ENCODE results near the gene ADM2.
A peak's percentile ranks its signal among the peaks of the same experiment; 100 is the strongest.

Gene ADM2

GRCh38 chr22:50474710-50475651 lies 6.4 kb upstream of the ADM2 start, which contains the start of gene SBF1:
TSS of gene SBF1 (minus strand) at chr22:50475035. CDS start at chr22:50474840, 195 bp downstream.
- H3K27ac ChIP-seq: peak within 1 kb of the TSS; percentile 19; the same call in 1 of the 2 replicates
- TF ChIP-seq POLR2AphosphoS5 (IDR thresholded peaks at IDR 0.05; ENCODE audit: borderline replicate concordance, low read depth, low read length) (peak; percentile 42; the same call in 1 of the 2 replicates), FOXP2 (optimal IDR thresholded peaks at IDR 0.05; ENCODE audit: control extremely low read depth, extremely low read length, insufficient read depth) (no peak)

GRCh38 chr22:50475652-50476002 lies 5.7 kb upstream of the ADM2 start:
- TF ChIP-seq EZH2 (IDR thresholded peaks at IDR 0.05): no peak
- no peak for TF ChIP-seq POLR2AphosphoS5 (IDR thresholded peaks at IDR 0.05; ENCODE audit: borderline replicate concordance, low read depth, low read length)
- TF ChIP-seq FOXP2 (optimal IDR thresholded peaks at IDR 0.05; ENCODE audit: control extremely low read depth, extremely low read length, insufficient read depth): no peak
- no peak overlapping the region for H3K9ac ChIP-seq (ENCODE audit: insufficient read length)
- no peak for DNase-seq (ENCODE audit: low read depth, low spot score)
- H3K36me3 ChIP-seq (ENCODE audit: insufficient read depth, low read length): no peaks in the 10 kb centered on the region
- no peaks in the 10 kb centered on the region for H3K9me3 ChIP-seq (ENCODE audit: low read depth, low read length)
- peak overlapping the region; percentile 91 for H3K4me3 ChIP-seq
- H3K27ac ChIP-seq: no peak overlapping the region

More at GRCh38 chr22:50474710-50475651, 6.4 kb upstream of the ADM2 start, which contains the start of gene SBF1:
- Histone ChIP-seq H3K9ac (ENCODE audit: insufficient read length) (peak within 1 kb of the TSS; percentile 90), H3K4me3 (peak within 1 kb of the TSS; percentile 91), H3K9me3 (ENCODE audit: low read depth, low read length) (no peaks in the 10 kb centered on the region), H3K36me3 (ENCODE audit: insufficient read depth, low read length) (no peaks in the 10 kb centered on the region)
- DNase-seq (ENCODE audit: low read depth, low spot score): no peak

- Histone ChIP-seq H3K27ac (no peak overlapping the region), H3K36me3 (ENCODE audit: insufficient read depth, low read length) (no peaks in the 10 kb centered on the region), H3K9ac (ENCODE audit: insufficient read length) (no peak overlapping the region), H3K4me3 (no peak overlapping the region), H3K9me3 (ENCODE audit: low read depth, low read length) (no peaks in the 10 kb centered on the region)
- TF ChIP-seq FOXP2 (optimal IDR thresholded peaks at IDR 0.05; ENCODE audit: control extremely low read depth, extremely low read length, insufficient read depth): no peak
- TF ChIP-seq EZH2 (IDR thresholded peaks at IDR 0.05): no peak
- no peak for TF ChIP-seq POLR2AphosphoS5 (IDR thresholded peaks at IDR 0.05; ENCODE audit: borderline replicate concordance, low read depth, low read length)
- no peak for DNase-seq (ENCODE audit: low read depth, low spot score)
These were observed 4.5 kb upstream of the ADM2 start for GRCh38 chr22:50476868-50477267.

GRCh38 chr22:50477923-50478322 lies 3.4 kb upstream of the ADM2 start:
- H3K4me3 ChIP-seq: no peak overlapping the region
- no peak for DNase-seq (ENCODE audit: low read depth, low spot score)
- no peaks in the 10 kb centered on the region for H3K9me3 ChIP-seq (ENCODE audit: low read depth, low read length)
- TF ChIP-seq EZH2 (IDR thresholded peaks at IDR 0.05) (no peak), POLR2AphosphoS5 (IDR thresholded peaks at IDR 0.05; ENCODE audit: borderline replicate concordance, low read depth, low read length) (no peak), FOXP2 (optimal IDR thresholded peaks at IDR 0.05; ENCODE audit: control extremely low read depth, extremely low read length, insufficient read depth) (no peak)
- no peak overlapping the region for H3K27ac ChIP-seq
- H3K9ac ChIP-seq (ENCODE audit: insufficient read length): no peak overlapping the region
- no peaks in the 10 kb centered on the region; the same call in 1 of the 2 replicates for H3K36me3 ChIP-seq (ENCODE audit: insufficient read depth, low read length)

- no peak overlapping the region for H3K27ac ChIP-seq
- H3K9ac ChIP-seq (ENCODE audit: insufficient read length): no peak overlapping the region
- no peaks in the 10 kb centered on the region; the same call in 1 of the 2 replicates for H3K36me3 ChIP-seq (ENCODE audit: insufficient read depth, low read length)
- no peak overlapping the region for H3K4me3 ChIP-seq
- H3K9me3 ChIP-seq (ENCODE audit: low read depth, low read length): no peaks in the 10 kb centered on the region
- no peak for TF ChIP-seq EZH2 (IDR thresholded peaks at IDR 0.05)
- no peak for TF ChIP-seq FOXP2 (optimal IDR thresholded peaks at IDR 0.05; ENCODE audit: control extremely low read depth, extremely low read length, insufficient read depth)
- no peak for TF ChIP-seq POLR2AphosphoS5 (IDR thresholded peaks at IDR 0.05; ENCODE audit: borderline replicate concordance, low read depth, low read length)
- no peak for DNase-seq (ENCODE audit: low read depth, low spot score)
These were observed 1.6 kb upstream of the ADM2 start for GRCh38 chr22:50479721-50480120.

GRCh38 chr22:50481045-50481439 lies 301 bp upstream of the ADM2 start:
- no peak overlapping the region for H3K27ac ChIP-seq
- no peak for TF ChIP-seq EZH2 (IDR thresholded peaks at IDR 0.05)
- no peak for TF ChIP-seq POLR2AphosphoS5 (IDR thresholded peaks at IDR 0.05; ENCODE audit: borderline replicate concordance, low read depth, low read length)
- H3K4me3 ChIP-seq: peak overlapping the region; percentile 91
- DNase-seq (ENCODE audit: low read depth, low spot score): no peak
- no peaks in the 10 kb centered on the region for H3K9me3 ChIP-seq (ENCODE audit: low read depth, low read length)
- H3K36me3 ChIP-seq (ENCODE audit: insufficient read depth, low read length): no peaks in the 10 kb centered on the region; the same call in 1 of the 2 replicates
- no peak overlapping the region for H3K9ac ChIP-seq (ENCODE audit: insufficient read length)

- no peak for DNase-seq (ENCODE audit: low read depth, low spot score)
- H3K27ac ChIP-seq: peak overlapping the region; percentile 13; the same call in 1 of the 2 replicates
- no peaks in the 10 kb centered on the region for H3K9me3 ChIP-seq (ENCODE audit: low read depth, low read length)
- H3K36me3 ChIP-seq (ENCODE audit: insufficient read depth, low read length): no peaks in the 10 kb centered on the region; the same call in 1 of the 2 replicates
- H3K9ac ChIP-seq (ENCODE audit: insufficient read length): peak overlapping the region; percentile 92
- peak overlapping the region; percentile 91 for H3K4me3 ChIP-seq
- TF ChIP-seq EZH2 (IDR thresholded peaks at IDR 0.05) (no peak), POLR2AphosphoS5 (IDR thresholded peaks at IDR 0.05; ENCODE audit: borderline replicate concordance, low read depth, low read length) (no peak), FOXP2 (optimal IDR thresholded peaks at IDR 0.05; ENCODE audit: control extremely low read depth, extremely low read length, insufficient read depth) (no peak)
These were observed 1.0 kb downstream of the ADM2 start for GRCh38 chr22:50482107-50483074.

Data from SK-N-MC (cell line).